Measurements from ENCODE around the gene TNFRSF8.

Gene TNFRSF8

GRCh38 chr1:12123172-12123571 is 60.1 kb downstream of the TNFRSF8 start:
- no peak for DNase-seq

DNA sequence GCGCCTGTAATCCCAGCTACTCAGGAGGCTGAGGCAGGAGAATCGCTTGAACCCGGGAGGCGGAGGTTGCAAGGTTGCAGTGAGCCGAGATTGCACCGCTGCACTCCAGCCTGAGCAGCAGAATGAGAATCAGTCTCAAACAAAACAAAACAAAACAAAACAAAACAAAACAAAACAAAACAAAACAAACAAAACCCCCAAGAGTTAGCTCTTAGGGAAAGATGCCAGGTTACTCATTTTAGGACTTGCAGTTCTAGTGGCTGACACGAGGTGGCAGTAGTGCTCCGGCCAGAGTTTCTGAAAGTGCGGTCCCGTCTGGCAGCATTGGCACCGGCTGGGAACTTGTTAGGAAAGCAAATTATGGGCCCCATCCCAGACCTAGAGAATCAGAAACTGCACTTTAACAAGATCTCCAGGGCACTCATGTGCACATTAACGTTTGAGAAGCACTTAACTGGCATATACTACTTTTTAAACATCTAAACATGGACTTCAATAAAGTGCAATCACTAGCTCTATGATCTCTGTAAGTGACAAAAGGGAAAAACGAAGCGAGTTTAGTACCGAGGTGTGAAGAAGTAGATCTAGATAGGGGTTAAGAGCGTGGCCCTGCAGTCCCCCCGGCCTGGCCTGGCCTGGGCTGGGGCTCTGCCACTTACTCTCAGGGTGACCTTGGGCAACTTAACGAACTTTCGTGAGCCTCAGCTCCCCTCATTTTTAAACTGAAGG is 61.8 kb downstream of the TNFRSF8 start:
- DNase-seq = peak; percentile 51

- DNase-seq = no peak
Measured at GRCh38 chr1:12125422-12126355, 62.6 kb downstream of the TNFRSF8 start.

DNA sequence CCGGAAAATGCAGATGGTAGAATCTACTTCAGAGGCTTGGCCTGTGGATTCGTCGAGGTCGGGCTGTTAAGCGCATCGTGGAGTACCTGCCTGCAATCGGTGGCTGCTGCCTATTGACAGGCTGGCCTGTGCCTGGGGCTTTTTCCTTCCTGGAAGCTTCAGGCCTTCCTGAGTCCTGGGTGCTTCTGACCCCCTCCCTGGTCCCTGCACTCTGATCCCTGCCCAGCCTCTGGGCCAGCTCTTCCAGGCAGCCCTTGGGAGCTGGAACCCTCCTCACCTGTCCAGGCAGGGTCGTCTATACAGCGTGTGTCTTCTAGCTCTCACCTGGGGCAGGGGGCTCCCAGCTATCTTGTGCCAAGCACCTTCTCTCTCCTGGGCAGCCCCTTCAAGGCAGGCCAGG is 63.7 kb downstream of the TNFRSF8 start:
- no peak for DNase-seq

- no peak for DNase-seq
Measured at GRCh38 chr1:12127206-12127810, 64.2 kb downstream of the TNFRSF8 start.

- DNase-seq = no peak
Measured at GRCh38 chr1:12128120-12128519, 65.0 kb downstream of the TNFRSF8 start.

DNA sequence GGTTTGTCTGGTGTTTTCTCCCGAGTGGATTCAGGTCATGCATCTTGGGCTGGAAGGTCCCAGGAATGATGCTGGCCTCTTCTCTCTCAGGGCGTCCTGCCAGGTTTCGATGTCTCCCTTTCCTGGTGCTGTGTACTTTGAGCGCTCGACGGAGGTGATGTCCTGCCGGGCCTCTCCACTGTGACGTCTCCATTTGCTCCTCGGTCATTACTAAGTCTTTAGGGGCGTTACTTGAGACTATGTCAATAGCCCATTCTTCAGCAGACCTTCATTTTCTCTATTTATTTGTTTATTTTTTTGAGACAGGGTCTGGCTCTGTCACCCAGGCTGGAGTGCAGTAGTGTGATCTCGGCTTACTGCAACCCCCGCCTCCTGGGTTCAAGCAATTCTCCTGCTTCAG is 66.5 kb downstream of the TNFRSF8 start:
- no peak for DNase-seq

- DNase-seq = no peak
Measured at GRCh38 chr1:12130466-12131130, 67.5 kb downstream of the TNFRSF8 start.

GRCh38 chr1:12132078-12132477 is 69.0 kb downstream of the TNFRSF8 start:
- no peak for DNase-seq

GRCh38 chr1:12134716-12135115 is 71.6 kb downstream of the TNFRSF8 start:
- no peak for DNase-seq

DNA sequence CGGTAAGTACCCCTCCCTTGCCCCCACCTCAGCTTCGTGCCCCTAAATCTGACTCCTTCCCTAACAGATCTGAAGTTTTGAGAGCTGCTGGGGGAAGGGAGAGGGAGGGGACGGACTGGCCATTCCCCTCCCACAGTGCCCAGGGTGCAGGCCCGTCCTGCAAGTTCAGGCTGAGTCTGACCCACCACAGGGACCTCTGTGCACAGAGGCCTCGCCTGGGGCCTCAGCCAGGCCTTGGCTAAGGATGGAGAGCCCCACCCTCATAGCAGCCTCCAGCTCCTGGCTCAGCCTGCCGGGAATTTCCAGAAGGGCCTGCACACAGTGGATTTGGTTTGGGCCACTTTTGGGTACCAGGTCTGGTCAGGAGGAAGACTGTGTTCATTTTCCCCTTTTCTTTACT is 72.5 kb downstream of the TNFRSF8 start:
- DNase-seq = no peak

DNA sequence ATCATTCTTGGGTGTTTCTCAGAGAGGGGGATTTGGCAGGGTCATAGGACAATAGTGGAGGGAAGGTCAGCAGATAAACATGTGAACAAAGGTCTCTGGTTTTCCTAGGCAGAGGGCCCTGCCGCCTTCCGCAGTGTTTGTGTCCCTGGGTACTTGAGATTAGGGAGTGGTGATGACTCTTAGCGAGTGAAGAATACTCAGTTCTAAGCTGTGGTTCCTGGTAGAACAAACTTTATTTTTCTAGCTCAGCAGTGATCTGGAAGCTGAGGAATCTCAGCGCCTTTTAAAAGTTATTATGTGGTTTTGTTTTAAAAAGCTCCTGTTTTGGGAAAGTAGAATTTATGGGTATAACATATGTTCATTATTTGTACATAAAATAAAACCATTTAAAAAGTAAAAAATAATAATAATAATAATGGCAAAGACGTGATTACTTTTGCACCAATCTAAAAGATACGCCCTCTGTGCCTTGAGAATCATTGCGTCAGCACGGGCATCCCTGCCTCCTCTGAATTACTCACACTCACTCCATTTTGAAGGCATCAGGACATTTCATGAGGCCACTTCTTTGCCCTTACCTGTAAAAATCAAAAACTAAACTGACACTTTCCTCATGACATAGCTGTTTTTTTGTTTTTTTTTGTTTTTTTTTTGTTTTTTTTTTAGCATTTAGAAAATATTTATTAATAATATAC is 74.0 kb downstream of the TNFRSF8 start:
- no peak for DNase-seq

GRCh38 chr1:12138196-12139168 is 75.4 kb downstream of the TNFRSF8 start:
- DNase-seq = no peak

DNA sequence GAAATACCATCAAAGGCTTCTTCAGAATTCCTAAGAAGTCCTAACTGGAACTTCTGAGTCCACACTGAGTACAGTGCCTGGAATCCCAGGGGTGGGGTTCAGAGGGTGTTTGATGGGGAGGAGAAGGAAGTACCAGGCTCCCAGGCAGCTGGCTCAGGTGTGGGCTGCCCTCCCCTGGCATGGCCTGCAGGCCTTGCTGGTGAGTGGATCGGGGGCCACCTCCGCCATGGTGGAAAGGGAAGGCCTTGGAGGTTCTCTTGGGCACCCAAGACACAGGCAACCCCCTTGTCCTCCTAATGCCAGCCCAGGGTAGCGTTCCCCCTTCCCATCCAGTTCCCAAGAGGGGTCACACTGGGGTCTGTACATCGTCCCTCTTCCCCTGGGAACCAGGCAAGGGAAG is 76.9 kb downstream of the TNFRSF8 start:
- DNase-seq = no peak

DNA sequence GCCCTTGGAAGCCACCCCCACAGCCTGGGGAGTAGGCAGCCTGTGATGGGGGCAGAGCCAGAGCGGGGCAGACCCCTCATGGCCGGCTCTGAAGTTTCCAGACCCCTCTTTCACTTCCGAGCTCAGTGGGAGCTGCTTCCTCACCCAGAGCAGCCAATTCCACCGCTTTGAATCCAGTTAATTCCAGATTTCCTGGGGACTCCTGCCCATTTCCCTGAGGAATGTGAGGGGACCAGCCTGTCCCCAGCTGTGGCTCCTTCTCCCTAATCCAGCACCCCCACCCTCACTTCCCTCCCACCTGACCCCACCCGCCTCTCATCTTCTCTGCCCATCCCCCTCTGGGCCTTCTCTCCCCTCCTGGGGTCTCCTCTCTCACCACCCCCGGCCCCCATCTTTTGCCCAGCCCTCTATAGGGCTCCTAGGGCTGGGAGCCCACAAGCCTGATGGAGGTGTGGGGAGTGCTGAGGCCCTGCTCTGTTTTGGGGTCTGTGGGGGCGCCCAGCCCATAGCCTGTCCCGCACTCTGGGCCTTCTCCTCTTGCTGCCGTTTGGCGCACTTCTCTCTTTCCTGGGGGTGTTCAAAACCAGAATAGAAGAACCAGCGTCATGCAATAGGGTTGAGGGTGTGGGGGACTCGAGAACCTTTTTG is 77.5 kb downstream of the TNFRSF8 start:
- no peak for DNase-seq

GRCh38 chr1:12141163-12141850 is 78.2 kb downstream of the TNFRSF8 start:
- no peak for DNase-seq

DNA sequence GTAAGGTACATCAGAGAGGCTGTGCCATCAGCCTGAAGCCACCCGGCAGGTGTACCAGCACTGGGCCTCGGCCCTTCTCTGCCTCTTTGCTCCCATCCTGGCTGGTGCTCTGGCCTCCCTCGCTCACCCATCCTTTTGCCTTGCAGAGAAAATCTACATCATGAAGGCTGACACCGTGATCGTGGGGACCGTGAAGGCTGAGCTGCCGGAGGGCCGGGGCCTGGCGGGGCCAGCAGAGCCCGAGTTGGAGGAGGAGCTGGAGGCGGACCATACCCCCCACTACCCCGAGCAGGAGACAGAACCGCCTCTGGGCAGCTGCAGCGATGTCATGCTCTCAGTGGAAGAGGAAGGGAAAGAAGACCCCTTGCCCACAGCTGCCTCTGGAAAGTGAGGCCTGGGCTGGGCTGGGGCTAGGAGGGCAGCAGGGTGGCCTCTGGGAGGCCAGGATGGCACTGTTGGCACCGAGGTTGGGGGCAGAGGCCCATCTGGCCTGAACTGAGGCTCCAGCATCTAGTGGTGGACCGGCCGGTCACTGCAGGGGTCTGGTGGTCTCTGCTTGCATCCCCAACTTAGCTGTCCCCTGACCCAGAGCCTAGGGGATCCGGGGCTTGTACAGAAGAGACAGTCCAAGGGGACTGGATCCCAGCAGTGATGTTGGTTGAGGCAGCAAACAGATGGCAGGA is 79.2 kb downstream of the TNFRSF8 start:
- DNase-seq = no peak

DNA sequence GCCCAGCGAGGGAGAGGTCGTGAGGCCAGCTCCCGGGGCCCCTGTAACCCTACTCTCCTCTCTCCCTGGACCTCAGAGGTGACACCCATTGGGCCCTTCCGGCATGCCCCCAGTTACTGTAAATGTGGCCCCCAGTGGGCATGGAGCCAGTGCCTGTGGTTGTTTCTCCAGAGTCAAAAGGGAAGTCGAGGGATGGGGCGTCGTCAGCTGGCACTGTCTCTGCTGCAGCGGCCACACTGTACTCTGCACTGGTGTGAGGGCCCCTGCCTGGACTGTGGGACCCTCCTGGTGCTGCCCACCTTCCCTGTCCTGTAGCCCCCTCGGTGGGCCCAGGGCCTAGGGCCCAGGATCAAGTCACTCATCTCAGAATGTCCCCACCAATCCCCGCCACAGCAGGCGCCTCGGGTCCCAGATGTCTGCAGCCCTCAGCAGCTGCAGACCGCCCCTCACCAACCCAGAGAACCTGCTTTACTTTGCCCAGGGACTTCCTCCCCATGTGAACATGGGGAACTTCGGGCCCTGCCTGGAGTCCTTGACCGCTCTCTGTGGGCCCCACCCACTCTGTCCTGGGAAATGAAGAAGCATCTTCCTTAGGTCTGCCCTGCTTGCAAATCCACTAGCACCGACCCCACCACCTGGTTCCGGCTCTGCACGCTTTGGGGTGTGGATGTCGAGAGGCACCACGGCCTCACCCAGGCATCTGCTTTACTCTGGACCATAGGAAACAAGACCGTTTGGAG is 80.0 kb downstream of the TNFRSF8 start:
- DNase-seq = no peak
